Tibial artery (tissue), 4 donors: ENCODE results near the gene EFNA5.

ENCODE experiments used
- DNase-seq, 2 donors: peaks; one replicate each; pipeline ENCODE4 v3.0.0-alpha.2; 2019
- H3K27ac ChIP-seq, 2 donors: fragments of 200-600 bp; sonication (generic) in 1 of 2; 1 replicate in 1 of 2; 2 replicates in 1 of 2; pipeline ENCODE4 v1.5.1; 2018 to 2019; ENCODE audit warnings: mild to moderate bottlenecking in 1 of 2
- H3K27me3 ChIP-seq, 2 donors: fragments of 200-600 bp; sonication (generic) in 1 of 2; one replicate each; pipeline versions ENCODE4 v1.5.1 to v1.6.0; 2016 to 2019
- H3K36me3 ChIP-seq, 3 donors: fragments of 200-600 bp; sonication (generic) in 2 of 3; one replicate each; pipeline ENCODE4 v1.5.1; 2016 to 2019; ENCODE audit warnings: mild to moderate bottlenecking in 2 of 3
- H3K4me1 ChIP-seq, 4 donors: fragments of 200-600 bp; sonication (generic) in 2 of 4; 1 replicate in 3 of 4; 2 replicates in 1 of 4; pipeline ENCODE4 v1.5.1; 2016 to 2019
- H3K4me3 ChIP-seq, 2 donors: fragments of 200-600 bp; sonication (generic) in 1 of 2; 1 replicate in 1 of 2; 2 replicates in 1 of 2; pipeline ENCODE4 v1.5.1; 2018 to 2019; ENCODE audit warnings: mild to moderate bottlenecking in 2 of 2
- H3K9me3 ChIP-seq, 3 donors: fragments of 200-600 bp; sonication (generic) in 1 of 3; one replicate each; pipeline ENCODE4 v1.5.1; 2016 to 2019
- intact Hi-C: fragments of 100-400 bp; cut with DNase I; formaldehyde crosslinking; loops from one replicate; pipeline ENCODE4 v1.15.0; 2023; ENCODE audit warnings: low total_unique reads
- TF ChIP-seq, protein P1 (sequence below), 2 experiments: fragments of 200-600 bp in 1 of 2; fragments of 450-650 bp in 1 of 2; IDR thresholded peaks; one replicate each; pipeline ENCODE4 v1.5.1; 2017 to 2019; ENCODE audit warnings: antibody characterized with exemption in 2 of 2, mild to moderate bottlenecking in 1 of 2, moderate library complexity in 1 of 2

Gene EFNA5

DNA sequence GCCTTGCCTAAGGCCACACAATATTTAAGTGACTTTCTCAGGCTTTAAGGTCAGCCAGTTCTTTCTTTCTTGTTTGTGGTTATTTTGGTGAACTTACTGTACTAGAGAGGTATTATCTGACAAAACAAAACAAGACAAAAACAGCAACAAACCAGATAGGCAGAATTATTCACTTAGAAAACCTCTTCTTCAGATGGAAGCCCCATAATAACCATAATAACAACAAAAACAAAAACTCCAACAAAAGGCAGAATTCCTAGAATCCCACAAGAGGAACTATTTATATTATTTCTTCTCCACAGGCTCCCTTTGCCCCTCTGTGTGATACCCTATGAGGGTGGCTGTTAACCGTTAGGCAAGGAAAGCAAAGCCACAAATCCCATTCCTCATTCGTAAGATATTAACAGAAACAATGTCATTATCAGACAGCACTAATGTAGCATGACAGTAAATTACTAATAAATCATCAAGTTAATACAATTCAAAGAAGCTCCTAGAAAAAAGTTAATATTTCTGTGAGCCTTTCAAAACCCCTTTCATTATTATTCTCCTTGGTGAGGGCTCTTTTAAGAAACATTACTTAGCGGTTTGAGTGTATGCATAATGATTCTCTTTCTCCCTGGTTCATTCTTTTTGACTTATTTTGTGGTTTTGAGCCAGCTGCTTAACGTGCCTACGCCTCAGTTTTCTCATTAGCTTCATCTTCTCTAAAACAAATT, 274.9 kb downstream of the EFNA5 start:
- intact Hi-C loops: no loop called here
- Histone ChIP-seq H3K9me3 (no peaks in the 10 kb centered on the region), H3K36me3 (no peaks in the 10 kb centered on the region), H3K27me3 (no peaks in the 10 kb centered on the region), H3K27ac (no peak overlapping the region), H3K4me3 (no peak overlapping the region), H3K4me1 (no peaks in the 10 kb centered on the region)
- TF ChIP-seq, protein P1, sequence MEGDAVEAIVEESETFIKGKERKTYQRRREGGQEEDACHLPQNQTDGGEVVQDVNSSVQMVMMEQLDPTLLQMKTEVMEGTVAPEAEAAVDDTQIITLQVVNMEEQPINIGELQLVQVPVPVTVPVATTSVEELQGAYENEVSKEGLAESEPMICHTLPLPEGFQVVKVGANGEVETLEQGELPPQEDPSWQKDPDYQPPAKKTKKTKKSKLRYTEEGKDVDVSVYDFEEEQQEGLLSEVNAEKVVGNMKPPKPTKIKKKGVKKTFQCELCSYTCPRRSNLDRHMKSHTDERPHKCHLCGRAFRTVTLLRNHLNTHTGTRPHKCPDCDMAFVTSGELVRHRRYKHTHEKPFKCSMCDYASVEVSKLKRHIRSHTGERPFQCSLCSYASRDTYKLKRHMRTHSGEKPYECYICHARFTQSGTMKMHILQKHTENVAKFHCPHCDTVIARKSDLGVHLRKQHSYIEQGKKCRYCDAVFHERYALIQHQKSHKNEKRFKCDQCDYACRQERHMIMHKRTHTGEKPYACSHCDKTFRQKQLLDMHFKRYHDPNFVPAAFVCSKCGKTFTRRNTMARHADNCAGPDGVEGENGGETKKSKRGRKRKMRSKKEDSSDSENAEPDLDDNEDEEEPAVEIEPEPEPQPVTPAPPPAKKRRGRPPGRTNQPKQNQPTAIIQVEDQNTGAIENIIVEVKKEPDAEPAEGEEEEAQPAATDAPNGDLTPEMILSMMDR (IDR thresholded peaks at IDR 0.05): no peak
- no peak for DNase-seq

DNA sequence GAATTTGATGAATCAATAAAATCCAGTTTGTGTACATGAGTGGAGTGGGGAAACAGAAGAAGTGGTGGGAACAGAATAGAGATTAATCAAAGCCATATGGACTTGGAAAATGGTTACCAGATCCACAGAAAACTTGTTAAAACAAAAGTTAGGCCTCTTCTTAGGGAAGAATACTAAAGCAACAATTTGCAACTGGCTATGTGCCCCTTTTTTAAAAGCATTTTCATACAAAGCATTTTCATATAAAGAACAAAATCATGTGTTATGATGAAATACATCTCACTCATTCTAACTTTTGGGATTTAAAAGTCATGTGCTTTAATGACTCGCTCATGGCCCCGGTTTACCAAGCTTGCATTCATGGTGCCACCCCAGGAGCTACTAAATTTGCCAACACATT, 276.9 kb downstream of the EFNA5 start:
- Histone ChIP-seq H3K9me3 (no peaks in the 10 kb centered on the region), H3K27ac (no peak overlapping the region), H3K4me3 (no peak overlapping the region), H3K27me3 (no peaks in the 10 kb centered on the region), H3K36me3 (no peaks in the 10 kb centered on the region), H3K4me1 (peaks cover 0 to 6% (median 0%) of the 10 kb centered on the region in 4 donors)
- intact Hi-C loops: no loop called here
- TF ChIP-seq, protein P1 (IDR thresholded peaks at IDR 0.05): no peak
- DNase-seq: no peak

DNA sequence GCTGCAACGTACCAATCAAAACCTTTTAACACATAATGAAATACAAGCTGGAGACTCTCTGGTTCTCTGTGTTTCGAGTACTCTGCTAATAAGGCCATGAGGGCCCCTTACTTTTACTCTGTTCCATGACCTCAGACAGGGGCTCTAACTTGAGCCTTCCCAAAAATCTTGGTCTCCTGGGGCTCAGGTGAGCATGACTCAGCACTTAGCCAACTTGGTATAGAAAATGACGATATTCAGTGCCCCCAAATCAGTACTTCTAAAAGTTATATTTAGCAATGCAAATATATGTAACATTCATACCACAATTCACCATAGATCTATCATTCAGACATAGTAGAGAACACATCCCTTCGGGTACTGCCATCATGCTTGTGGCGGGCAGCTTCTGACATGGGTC, 278.9 kb downstream of the EFNA5 start:
- no peaks in the 10 kb centered on the region for H3K36me3 ChIP-seq
- no peaks in the 10 kb centered on the region for H3K27me3 ChIP-seq
- no peaks in the 10 kb centered on the region for H3K9me3 ChIP-seq
- H3K27ac ChIP-seq: no peak overlapping the region
- H3K4me1 ChIP-seq: peaks cover 0 to 6% (median 0%) of the 10 kb centered on the region in 4 donors
- TF ChIP-seq, protein P1 (IDR thresholded peaks at IDR 0.05): no peak
- intact Hi-C loops: no loop called here
- no peak for DNase-seq
- H3K4me3 ChIP-seq: no peak overlapping the region

DNA sequence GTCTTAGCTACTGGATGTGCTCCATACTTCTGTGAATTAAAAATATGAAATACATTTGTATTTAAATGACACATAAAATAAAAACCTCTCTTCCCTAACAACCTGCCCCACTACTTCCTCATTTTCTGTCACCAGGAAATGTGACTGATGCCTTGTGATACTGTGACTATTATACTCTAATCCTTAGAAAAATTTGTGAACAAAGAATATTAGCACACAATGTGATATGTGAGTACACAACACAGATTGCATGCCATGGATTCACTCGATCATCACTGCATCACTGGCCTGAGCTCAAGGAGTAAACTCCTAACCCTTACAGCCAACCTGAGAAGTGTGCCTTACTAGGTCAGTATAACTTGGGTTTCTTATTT, 281.0 kb downstream of the EFNA5 start:
- intact Hi-C loops: no loop called here
- Histone ChIP-seq H3K4me1 (peaks cover 0 to 6% (median 0%) of the 10 kb centered on the region in 4 donors), H3K36me3 (no peaks in the 10 kb centered on the region), H3K9me3 (no peaks in the 10 kb centered on the region), H3K4me3 (no peak overlapping the region), H3K27me3 (no peaks in the 10 kb centered on the region), H3K27ac (no peak overlapping the region)
- TF ChIP-seq, protein P1 (IDR thresholded peaks at IDR 0.05): no peak
- no peak for DNase-seq

DNA sequence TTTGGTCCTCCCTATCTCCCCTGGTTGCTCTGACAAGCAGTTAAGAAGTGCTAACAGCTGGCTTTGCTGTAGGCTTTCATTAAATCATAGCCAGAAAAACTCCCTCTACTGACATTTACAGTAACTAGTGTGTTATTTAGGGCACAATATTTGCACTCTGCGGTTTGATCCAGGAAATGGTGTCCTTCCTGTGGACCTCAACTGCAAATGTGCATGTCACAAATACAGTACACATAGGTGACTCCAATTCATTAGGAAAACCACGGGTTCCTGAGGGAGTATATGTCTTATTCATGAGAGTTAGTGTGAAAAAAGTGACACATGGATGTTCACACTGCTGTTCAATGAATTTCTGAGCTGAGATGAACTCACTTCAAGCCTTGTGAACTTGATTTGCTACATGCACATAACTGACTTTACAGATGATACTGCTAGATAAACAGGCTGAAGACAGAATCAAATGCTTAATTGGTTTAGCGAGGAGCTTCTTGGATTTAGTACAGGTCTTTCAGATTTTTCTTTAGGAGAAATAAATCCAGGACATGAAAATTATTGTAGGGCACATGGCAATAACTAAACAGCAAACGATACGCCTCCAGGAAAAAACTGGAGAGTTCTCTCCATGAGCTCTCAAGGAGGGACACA, 281.5 kb downstream of the EFNA5 start:
- TF ChIP-seq, protein P1 (IDR thresholded peaks at IDR 0.05): no peak
- H3K4me3 ChIP-seq: no peak overlapping the region
- no peaks in the 10 kb centered on the region for H3K36me3 ChIP-seq
- H3K9me3 ChIP-seq: no peaks in the 10 kb centered on the region
- intact Hi-C loops: no loop called here
- H3K27me3 ChIP-seq: no peaks in the 10 kb centered on the region
- H3K27ac ChIP-seq: no peak overlapping the region
- peaks cover 0 to 6% (median 0%) of the 10 kb centered on the region in 4 donors for H3K4me1 ChIP-seq
- no peak for DNase-seq
